ENCODE results near the gene ITGAE. TPM values are rescaled to one million over a fixed set of nuclear protein-coding genes. Genes with fewer than 3 reads are reported as not detected.
"Not testable (repeated sequence)": the region's sequence is repeated elsewhere in the genome, so short reads cannot be mapped to it uniquely, and the experiment has no call there.

Gene ITGAE
- total RNA-seq, 1 donor from 2014 or later = 13.3 TPM

DNA sequence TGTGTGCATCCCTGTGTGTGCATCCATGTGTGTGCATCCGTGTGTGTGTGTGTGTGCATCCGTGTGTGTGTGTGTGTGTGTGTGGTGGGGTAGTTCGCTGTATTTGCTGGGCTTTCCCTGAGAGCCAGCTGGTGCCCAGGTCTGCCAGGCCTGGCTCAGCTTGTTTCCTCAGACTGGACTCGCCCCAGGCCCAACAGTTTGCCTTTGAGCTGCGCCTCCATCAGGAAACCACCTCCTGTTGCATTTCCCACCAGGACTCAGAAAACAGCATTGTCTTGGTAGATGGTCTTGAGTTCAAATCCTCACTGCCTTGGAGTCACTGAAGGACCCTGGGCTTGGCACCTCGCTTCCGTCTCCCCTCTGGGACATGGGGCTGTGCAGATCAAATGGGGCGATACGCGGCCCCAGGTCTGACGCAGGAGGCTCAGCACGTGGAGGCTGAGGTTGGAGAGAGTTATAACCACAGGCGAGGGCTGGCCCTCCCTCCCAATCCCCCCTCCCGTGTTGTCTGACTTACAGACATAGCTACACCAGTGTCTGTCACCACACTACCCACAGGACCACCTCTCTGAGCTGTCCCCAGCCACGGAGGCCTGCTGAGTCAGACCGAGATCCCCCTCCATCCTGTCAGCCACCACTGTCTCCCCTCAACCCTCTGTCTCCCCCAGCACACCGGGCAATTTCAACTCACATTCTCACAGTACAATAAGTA, 4.7 kb downstream of the ITGAE start:
- DNase-seq (ENCODE audit: extremely low read depth, low read depth, low spot score) = no peak

DNA sequence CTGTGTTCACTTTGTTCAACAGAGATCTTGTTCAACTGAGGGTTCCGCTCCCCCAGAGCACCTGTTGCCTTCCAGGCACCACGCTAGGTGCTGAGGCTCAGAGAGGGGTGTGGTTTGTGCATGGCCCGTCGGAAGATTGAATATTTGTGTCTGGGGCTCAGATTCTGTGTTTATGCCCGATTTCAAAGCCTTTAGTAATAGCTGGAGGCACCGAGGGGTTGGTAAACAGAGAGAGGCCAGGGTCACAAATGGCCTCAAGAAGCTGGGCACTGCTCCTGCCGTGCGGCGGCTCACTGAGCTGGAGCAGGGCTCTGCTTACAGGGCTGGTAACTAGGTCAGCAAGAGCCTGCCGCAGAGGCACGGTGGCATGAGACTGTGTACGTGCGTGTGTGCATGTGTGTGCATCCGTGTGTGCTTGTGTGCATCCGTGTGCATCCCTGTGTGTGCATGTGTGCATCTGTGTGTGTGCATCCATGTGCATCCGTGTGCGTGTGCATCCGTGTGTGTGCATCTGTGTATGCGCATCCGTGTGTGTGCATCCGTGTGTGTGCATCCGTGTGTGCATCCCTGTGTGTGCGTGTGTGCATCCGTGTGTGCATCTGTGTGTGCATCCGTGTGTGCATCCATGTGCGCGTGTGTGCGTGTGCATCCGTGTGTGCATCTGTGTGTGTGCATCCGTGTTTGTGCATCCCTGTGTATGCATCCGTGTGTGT, 5.4 kb downstream of the ITGAE start:
- no peak for DNase-seq (ENCODE audit: extremely low read depth, low read depth, low spot score)

DNA sequence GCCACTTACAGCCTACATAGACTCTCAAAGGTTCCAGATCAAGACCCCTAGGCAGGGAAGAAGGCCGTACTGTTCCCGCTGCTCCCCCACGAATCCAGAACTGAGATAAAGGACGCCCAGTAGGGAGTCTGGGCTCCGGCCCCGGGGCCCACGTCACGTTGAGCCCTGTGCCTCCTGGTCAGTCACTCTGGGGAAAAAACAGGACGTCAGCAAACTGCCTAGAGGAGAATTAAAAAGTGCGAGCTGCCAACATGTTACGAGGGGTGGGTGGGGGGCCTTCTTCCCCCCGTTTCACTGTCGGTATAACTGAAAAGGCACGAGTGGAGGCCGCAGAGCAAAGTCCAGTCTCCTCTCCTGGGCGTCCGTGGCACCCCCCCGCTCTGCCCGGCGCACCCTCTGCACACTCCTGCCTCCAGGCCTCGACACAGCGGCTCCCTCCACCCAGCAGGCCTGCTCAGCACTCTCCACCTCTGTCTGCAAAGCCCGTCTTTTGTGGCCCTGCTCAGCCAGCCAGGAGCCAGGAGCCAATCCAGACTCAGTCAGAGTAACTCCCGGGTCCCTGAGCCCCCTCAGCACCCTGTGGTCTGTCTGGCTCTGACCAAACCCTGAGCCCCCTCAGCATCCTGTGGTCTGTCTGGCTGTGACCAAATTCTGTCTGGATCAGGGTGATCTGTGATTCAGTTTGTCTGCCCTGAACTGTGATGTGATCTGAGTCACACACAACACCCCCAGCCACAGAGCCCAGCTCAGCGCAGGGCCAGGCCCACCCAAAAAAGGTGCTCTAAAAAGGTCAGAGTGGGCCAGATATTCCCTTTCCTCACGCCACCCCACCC, 6.2 kb downstream of the ITGAE start:
- DNase-seq (ENCODE audit: extremely low read depth, low read depth, low spot score) = no peak

DNA sequence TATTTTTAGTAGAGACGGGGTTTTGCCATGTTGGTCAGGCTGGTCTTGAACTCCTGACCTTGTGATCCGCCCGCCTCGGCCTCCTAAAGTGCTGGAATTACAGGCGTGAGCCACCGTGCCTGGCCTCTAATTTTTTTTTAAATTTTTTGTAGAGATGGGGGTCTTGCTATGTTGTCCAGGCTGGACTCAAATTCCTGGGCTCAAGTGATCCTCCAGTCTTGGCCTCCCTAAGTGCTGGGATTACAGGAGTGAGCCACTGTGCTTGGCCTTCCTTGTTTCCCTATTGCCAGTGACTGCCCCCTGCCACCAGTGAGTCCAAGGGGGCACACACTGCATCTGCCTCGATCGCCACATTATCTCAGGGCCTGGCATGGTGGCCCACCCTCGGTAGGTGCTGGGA, 6.8 kb downstream of the ITGAE start:
- DNase-seq (ENCODE audit: extremely low read depth, low read depth, low spot score) = not testable (repeated sequence)

DNA sequence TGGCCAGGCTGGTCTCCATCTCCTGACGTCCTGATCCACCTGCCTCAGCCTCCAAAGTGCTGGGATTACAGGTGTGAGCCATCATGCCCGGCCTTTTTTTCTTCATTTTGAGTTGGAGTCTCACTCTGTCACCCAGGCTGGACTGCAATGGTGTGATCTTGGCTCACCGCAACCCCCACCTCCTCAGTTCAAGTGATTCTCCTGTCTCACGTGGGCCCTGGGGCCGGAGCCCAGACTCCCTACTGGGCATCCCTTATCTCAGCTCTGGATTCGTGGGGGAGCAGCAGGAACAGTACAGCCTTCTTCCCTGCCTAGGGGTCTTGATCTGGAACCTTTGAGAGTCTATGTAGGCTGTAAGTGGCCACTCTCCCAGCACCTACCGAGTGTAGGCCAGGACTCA, 7.7 kb downstream of the ITGAE start:
- not testable (repeated sequence) for DNase-seq (ENCODE audit: extremely low read depth, low read depth, low spot score)

DNA sequence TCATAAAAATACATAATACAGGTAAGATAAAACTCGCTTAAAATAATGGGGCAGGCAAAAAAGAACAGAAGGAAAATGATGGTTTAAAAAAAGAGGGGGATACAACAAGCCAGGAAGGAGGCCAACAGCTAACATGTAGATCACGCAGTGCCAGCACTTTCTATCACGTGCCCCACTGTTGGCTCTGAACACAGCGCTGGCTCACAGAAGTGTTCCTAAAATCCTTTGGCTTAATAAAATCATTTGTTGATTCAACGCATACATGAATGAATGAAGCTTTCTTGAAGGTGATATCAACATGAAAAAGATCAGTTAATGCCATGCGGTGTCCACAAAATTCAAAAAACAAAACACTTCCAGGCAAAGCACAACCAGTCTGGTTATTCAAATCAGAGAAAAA, 8.5 kb downstream of the ITGAE start:
- no peak for DNase-seq (ENCODE audit: extremely low read depth, low read depth, low spot score)

DNA sequence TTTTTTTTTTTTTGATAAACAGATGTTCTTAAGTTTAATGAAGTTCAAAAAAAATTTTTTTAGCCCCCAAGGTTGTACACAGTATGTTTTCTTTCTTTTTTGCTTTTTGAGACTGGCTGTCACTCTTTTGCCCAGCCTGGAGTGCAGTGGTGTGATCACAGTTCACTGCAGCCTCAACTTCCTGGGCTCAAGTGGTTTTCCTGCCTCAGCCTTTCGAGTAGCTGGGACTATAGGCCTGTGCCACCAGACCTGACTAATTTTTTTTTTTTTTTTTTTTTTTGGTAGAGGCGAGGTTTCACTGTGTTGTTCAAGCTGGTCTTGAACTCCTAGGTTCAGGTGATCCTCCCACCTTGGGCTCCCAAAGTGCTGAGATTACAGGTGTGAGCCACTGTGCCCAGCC, 12.8 kb downstream of the ITGAE start:
- DNase-seq (ENCODE audit: extremely low read depth, low read depth, low spot score) = no peak

DNA sequence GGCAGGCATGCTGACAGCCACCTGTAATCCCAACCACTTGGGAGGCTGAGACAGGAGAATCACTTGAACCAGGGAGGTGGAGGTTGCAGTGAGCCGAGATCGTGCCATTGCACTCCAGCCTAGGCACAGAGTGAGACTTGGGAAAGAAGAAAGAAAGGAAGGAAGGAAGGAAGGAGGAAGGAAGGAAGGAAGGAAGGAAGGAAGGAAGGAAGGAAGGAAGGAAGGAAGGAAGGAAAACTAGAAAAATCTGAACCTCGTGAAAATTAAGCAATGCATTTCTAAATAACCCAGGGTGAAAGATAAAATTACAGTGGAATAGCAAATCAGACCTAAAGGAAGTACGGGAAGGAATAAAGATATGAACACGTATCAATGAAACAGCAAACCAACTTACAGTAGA, 15.7 kb downstream of the ITGAE start:
- DNase-seq (ENCODE audit: extremely low read depth, low read depth, low spot score) = not testable (repeated sequence)

DNA sequence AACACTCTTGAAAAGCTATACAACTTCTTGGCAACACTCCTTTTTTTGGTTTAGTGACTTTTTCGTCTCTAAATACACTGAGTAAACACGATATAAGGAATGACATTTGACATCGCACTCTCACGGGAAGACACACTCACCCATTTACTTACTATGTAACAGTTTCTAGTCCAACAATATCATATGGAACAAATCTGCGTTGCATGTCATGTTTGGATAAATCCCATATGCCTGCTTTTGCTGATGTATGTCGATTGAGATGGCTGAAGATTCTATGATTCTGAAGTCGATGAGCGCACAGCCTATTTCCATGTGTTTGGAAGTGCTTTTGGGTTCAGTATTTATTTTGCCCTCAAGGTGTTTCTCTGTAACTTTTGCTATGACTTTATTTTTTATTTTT, 18.2 kb downstream of the ITGAE start:
- DNase-seq (ENCODE audit: extremely low read depth, low read depth, low spot score) = no peak

DNA sequence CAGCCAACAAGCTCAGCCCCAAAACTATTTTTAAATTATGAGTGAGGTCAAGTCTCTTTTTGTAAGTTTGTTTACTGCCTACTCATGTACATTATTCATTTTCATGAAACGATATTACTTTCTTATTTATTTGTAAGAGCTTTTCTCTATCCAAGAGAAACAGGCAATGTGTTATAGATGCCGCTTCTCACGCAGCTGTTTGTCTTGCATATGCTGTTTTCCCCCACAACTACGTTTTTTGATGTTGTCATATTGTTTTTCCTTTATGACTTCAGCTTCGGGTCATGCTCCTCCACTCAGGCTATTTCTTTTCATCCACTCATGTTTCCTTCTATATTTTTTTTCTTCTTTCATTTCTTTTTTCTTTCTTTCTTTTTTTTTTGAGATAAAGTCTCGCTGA, 20.0 kb downstream of the ITGAE start:
- DNase-seq (ENCODE audit: extremely low read depth, low read depth, low spot score) = no peak

DNA sequence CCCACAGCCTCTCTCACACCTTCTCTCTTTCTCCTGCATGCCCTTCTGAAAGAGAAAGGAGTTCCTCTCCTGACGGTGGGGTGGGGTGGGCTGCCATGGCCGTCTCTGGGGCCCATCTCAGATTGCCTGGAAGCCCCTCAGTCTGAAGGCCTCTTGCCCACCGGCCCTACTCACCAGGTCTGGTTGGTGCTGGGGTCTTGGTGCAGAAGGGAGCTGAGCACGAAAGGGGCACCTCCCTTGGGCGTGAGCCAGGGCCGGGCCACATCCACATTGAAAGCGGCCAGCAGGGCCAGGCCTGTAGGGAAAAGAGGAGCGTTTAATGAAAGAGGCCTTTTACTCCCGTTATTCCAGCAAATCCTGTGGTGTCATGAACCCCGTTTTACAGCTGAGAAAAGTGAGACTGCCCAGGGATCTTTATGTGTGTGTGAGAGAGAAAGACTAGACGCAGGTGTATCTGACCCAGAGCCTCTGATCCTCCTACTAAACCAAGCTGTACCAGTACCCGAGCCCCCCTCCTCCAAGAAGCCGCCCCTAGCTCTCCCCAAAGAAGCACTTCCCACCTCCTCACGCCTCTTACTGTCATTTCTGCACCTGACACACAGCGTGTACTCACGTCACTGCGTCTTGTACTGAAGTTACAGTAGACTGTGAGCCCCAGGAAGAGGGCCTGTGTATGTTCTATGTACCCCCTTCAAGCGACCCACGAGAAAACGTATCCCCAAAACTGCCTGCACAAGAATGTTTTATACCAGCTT, 23.4 kb downstream of the ITGAE start:
- no peak for DNase-seq (ENCODE audit: extremely low read depth, low read depth, low spot score)

DNA sequence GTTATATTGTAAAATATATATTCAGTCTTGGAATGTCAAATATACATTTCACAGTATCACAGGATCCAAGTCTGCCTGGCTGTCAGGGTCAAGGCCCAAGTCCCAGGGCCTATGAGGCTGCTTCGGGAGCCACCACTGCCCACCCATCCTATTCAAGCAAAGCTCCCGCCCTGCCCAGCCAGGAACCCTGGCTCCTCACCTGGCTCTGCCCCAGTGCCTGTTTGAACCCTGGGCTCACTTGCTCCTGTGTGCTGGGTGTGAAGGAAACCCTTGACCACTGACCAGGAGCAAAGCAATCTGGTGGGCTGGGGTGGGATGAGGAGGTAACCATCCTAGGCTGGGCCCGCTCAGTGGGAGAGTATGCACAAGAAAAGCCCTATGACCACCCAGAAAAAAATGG, 27.0 kb downstream of the ITGAE start:
- DNase-seq (ENCODE audit: extremely low read depth, low read depth, low spot score) = no peak

DNA sequence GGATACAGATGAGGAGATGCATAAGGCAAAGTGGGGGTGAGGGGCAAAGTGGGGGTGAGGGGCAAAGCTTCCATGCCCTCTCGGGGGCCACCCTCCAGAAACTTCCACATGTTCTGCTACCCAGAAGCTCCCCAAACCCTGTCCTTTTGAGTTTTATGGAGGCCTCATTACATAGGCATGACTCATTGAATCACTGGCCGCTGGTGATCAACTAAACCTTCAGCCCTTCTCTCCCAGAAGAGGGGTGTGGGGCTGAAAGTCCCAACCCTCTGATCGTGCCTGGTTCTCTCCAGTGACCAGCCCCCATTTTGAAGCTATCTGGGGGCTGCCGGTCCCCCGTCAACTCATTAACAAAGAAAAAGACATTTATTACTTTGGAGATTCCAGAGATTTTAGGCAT, 27.5 kb downstream of the ITGAE start:
- DNase-seq (ENCODE audit: extremely low read depth, low read depth, low spot score) = no peak

DNA sequence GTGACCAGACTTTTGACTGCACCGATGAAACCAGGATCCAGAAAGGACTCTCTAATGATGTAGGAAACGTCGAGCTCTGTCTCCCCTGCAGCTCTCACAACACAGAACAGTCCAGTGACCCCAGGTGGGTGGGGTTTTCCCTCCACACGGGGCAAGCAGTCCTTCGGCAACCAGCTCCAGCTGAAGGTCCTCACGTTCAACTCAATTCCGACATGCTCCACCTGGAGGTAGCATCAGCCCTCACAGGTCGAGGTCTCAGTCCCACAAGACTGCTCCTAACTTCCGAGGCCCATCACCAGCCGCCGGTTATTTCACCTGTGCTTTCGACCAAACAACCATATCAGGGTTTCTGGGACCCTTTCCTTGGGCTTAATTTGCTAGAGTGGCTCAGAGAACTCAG, 28.2 kb downstream of the ITGAE start:
- no peak for DNase-seq (ENCODE audit: extremely low read depth, low read depth, low spot score)

DNA sequence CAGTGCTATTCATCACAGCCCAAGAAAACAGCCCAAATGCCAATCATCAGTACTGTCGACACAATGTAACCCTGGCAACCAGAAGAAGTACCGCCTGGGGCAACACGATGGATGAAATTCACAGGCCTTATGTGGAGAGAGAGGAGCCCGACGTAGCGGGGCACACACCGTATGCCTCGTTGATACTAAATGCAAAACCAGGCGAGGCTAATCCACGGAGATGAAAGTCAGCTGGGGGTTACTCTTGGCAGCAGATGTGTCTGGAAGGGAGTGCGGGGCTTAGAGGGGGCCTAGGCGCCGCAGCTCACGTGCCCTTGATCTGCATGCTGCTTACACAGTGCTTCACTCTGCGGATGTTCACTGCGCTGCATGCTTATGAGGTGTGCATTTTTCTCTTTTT, 29.8 kb downstream of the ITGAE start:
- DNase-seq (ENCODE audit: extremely low read depth, low read depth, low spot score) = no peak

DNA sequence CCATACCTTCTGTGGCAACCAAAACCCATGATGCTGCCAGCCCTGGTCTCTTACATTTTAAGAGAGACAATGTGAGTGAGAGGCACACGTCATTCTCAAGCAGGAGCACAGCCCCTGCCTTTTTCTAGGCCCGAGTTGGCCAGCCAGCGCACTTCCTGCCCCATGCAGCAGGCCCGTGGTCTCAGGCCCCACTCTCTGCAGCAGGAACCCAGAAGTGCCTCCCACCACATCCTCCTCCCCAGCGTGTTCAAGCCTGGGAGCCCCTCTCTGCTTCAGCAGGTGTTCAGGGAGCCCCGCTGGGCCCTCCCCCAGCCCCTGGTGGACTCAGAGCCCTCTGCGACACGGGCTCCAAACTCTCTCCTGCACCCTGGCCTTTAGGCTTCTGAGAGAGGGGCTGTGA, 30.5 kb downstream of the ITGAE start:
- no peak for DNase-seq (ENCODE audit: extremely low read depth, low read depth, low spot score)

DNA sequence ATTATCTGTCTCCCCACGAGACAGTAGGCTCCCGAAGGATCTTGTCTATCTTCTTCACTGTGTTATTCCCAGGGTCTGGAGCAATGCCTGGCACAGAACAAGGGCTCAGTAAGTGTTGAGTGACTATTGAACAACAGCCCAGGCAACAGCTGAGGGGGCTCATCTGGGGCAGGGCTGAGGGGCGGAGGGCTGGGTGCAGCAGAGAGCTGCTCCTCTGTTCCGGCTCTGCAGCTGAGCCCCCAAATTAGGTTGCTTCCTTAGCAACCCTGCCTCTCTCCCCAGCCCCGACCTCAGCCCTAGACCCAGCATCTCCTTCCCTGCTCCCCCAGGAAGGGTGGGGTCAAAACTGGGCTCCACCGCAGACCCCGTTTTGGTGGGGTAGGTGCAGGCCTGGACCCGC, 32.2 kb downstream of the ITGAE start:
- DNase-seq (ENCODE audit: extremely low read depth, low read depth, low spot score) = no peak

DNA sequence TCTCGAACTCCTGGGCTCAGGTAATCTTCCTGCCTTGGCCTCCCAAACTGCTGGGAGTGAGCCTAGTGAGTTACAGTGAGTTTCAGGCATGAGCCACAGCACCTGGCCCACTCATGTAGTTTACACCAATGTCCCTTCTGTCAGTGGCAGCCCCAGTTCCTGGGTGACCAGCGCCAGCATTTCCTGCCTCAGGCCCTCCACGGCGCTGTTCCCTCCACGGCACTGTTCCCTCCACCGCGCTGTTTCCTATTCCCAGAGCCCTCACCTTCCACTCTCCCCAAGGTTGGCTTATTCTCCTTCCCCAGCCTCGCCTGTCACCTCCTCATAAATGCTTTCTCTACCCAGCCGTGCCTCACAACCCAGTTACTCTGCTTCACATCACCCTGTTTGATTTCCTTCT, 32.6 kb downstream of the ITGAE start:
- no peak for DNase-seq (ENCODE audit: extremely low read depth, low read depth, low spot score)

DNA sequence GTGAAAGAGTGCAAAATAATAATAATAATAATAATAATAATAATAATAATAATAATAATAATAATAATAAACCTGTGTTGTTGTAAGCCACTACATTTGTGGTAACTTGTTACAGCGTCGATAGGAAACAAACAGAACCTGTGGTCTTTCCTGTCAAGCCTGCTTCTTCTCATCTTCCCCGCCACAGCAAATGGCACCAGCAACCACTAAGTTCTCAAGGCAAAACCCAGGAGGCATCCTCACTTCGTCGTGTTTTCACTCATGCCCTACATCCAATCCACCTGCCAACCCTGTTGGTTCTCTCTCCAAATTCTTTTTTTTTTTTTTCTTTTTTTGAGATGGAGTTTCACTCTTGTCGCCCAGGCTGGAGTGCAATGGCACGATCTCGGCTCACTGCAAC, 34.2 kb downstream of the ITGAE start:
- no peak for DNase-seq (ENCODE audit: extremely low read depth, low read depth, low spot score)

DNA sequence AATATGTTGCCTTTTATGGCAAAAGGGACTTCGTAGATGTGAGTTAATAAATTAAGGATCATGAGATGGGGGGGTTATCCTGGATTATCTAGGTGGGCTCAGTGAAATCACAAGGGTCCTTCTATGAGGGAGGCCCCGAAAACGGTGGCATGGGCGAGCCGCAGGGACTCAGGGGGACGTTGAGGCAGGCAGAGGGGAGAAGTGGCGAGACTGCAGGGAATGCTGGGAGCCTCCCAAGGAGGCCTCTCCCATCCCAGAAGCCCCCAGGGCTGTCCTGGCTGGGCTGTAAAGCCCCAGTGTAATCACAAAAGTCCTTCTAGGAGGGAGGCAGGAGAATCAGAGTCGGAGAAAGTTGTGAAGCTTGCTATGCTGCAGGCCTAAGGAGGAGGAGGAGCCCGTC, 35.0 kb downstream of the ITGAE start:
- DNase-seq (ENCODE audit: extremely low read depth, low read depth, low spot score) = no peak

DNA sequence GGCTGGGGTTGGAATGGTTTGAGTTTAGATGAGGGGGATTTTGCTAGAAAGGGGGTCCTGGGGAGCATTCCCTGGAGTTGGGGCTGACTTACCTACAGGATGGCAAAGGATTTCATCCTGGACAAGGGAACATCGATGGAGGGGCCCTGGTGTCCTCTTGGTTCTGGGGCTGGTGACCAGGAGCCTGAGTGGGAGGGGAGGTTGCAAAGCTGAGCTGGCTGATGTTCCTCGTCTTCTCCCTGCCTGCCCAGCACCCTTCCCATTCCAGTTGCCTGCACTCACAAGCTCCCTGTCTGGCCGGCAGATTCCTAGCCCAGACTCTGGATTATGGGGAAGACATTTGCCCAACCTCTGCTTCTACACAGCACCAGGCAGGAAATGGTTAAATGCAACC, 37.2 kb downstream of the ITGAE start:
- no peak for DNase-seq (ENCODE audit: extremely low read depth, low read depth, low spot score)

Data from glomerular endothelial cell (primary cell).